Glutamatergic neuron (in vitro differentiated cells): Measurements from ENCODE around the gene ABT1. TPM values are rescaled to one million over a fixed set of nuclear protein-coding genes. Genes with fewer than 3 reads are reported as not detected.
A peak's percentile ranks its signal among the peaks of the same experiment; 100 is the strongest.
"Not testable (repeated sequence)": the region's sequence is repeated elsewhere in the genome, so short reads cannot be mapped to it uniquely, and the experiment has no call there.

ENCODE experiments used
- DNase-seq: peaks from one replicate; pipeline ENCODE4 v3.0.0; 2022
- H3K27ac Mint-ChIP-seq: one replicate; pipeline ENCODE4 v1.8.0; 2020; ENCODE audit warnings: mild to moderate bottlenecking, mixed read lengths, inconsistent platforms; ENCODE audit not compliant: unreplicated experiment
- H3K27me3 Mint-ChIP-seq: one replicate; pipeline ENCODE4 v1.8.0; 2020; ENCODE audit warnings: mild to moderate bottlenecking, moderate library complexity, mixed read lengths, inconsistent platforms; ENCODE audit not compliant: unreplicated experiment
- H3K36me3 Mint-ChIP-seq: one replicate; pipeline ENCODE4 v1.8.0; 2020; ENCODE audit warnings: mild to moderate bottlenecking, mixed read lengths, inconsistent platforms; ENCODE audit not compliant: unreplicated experiment
- H3K4me1 Mint-ChIP-seq: one replicate; pipeline ENCODE4 v1.8.0; 2020; ENCODE audit warnings: mild to moderate bottlenecking, low read depth, mixed read lengths, inconsistent platforms; ENCODE audit not compliant: unreplicated experiment
- H3K4me3 Mint-ChIP-seq: one replicate; pipeline ENCODE4 v1.8.0; 2020; ENCODE audit warnings: mild to moderate bottlenecking, mixed read lengths, inconsistent platforms; ENCODE audit not compliant: unreplicated experiment
- H3K9me3 Mint-ChIP-seq: one replicate; pipeline ENCODE4 v1.8.0; 2020; ENCODE audit warnings: mild to moderate bottlenecking, moderate library complexity, mixed read lengths, inconsistent platforms; ENCODE audit not compliant: unreplicated experiment
- long read RNA-seq: library from polyadenylated mRNA; unstranded; transcript quantifications from one replicate; pipeline ENCODE4 v2.0.0, GENCODE V29; 2020; ENCODE audit not compliant: unreplicated experiment
- total RNA-seq: library from RNA; stranded (reverse); fragmentation: NEBNext Ultra II Directional; extraction: Animal tissue kit (Norgen Biotek cat#: 25700); gene quantifications from one replicate; pipeline ENCODE4 v1.2.1, GENCODE V29; 2021; ENCODE audit not compliant: unreplicated experiment
- TF ChIP-seq, protein P1 (sequence below): fragments of 200-600 bp; sonication (generic); IDR thresholded peaks from one replicate; pipeline ENCODE4 v1.5.0; 2021; ENCODE audit not compliant: partially characterized antibody, unreplicated experiment

ABT1 gene
- 15.9 TPM for total RNA-seq
- long read RNA-seq, transcript ABT1-201 (3 exons, 2,949 nt), result major isoform, 36 of 36 reads
- long read RNA-seq, partial matches to known transcripts, result 0 of 36 reads
- long read RNA-seq, other reads (novel, unspliced or antisense), result 0 of 36 reads

DNA sequence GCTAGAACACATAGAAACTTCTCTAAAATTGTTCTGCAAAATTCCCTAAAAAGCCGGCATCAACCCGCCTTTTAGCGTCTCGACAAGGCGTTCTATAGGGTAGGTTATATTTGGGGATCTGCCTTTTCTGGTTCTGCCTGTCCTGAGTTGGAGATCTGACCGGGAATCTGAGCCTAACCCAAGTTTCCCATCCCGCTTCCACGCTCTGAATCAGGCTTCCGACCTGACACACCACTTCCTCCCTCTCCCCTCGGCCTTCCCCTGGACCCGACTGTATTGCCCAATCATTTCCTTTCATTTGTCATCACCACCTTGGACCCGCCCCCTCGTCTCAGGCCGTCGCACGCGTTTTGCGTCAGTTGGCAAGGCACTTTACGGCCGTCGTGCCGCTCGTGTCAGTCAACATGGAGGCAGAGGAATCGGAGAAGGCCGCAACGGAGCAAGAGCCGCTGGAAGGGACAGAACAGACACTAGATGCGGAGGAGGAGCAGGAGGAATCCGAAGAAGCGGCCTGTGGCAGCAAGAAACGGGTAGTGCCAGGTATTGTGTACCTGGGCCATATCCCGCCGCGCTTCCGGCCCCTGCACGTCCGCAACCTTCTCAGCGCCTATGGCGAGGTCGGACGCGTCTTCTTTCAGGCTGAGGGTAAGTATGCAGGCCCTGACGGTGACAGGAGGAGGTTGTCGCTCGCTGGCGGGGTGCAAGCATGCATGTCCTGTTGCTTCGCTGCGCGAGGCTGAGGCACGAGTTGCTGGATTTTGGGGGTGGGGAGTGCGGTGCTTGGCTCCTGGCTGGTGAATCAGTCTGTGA, at the start of gene ABT1:
Gene ABT1, plus strand, starts transcription at position 375 of the 810 bp plus-strand sequence. Its CDS starts 30 bp downstream, at position 405.
- TF ChIP-seq, protein P1, sequence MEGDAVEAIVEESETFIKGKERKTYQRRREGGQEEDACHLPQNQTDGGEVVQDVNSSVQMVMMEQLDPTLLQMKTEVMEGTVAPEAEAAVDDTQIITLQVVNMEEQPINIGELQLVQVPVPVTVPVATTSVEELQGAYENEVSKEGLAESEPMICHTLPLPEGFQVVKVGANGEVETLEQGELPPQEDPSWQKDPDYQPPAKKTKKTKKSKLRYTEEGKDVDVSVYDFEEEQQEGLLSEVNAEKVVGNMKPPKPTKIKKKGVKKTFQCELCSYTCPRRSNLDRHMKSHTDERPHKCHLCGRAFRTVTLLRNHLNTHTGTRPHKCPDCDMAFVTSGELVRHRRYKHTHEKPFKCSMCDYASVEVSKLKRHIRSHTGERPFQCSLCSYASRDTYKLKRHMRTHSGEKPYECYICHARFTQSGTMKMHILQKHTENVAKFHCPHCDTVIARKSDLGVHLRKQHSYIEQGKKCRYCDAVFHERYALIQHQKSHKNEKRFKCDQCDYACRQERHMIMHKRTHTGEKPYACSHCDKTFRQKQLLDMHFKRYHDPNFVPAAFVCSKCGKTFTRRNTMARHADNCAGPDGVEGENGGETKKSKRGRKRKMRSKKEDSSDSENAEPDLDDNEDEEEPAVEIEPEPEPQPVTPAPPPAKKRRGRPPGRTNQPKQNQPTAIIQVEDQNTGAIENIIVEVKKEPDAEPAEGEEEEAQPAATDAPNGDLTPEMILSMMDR, result no peak
- Mint-ChIP-seq H3K9me3 (peaks cover 2% of the 10 kb centered on the region), H3K27ac (no peak within 1 kb of the TSS), H3K27me3 (peaks cover 5% of the 10 kb centered on the region), H3K36me3 (no peaks in the 10 kb centered on the region), H3K4me3 (no peak within 1 kb of the TSS), H3K4me1 (no peaks in the 10 kb centered on the region)
- peak; percentile 98 for DNase-seq

DNA sequence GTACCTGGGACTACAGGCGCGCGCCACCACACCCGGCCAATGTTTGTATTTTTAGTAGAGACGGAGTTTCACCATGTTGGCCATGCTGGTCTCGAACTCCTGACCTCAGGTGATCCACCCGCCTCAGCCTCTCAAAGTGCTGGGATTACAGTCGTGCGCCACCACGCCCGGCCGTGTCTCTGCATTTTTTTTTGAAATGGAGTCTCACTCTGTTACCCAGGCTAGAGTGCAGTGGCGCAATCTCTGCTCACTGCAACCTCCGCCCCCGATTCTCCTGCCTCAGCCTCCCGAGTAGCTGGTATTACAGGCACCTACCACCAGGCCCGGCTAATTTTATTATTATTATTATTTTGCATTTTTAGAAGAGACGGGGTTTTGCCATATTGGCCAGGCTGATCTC, 49.4 kb upstream of the ABT1 start:
- not testable (repeated sequence) for H3K4me3 Mint-ChIP-seq, H3K4me1 Mint-ChIP-seq, H3K36me3 Mint-ChIP-seq, H3K27me3 Mint-ChIP-seq, H3K27ac Mint-ChIP-seq, DNase-seq, H3K9me3 Mint-ChIP-seq

DNA sequence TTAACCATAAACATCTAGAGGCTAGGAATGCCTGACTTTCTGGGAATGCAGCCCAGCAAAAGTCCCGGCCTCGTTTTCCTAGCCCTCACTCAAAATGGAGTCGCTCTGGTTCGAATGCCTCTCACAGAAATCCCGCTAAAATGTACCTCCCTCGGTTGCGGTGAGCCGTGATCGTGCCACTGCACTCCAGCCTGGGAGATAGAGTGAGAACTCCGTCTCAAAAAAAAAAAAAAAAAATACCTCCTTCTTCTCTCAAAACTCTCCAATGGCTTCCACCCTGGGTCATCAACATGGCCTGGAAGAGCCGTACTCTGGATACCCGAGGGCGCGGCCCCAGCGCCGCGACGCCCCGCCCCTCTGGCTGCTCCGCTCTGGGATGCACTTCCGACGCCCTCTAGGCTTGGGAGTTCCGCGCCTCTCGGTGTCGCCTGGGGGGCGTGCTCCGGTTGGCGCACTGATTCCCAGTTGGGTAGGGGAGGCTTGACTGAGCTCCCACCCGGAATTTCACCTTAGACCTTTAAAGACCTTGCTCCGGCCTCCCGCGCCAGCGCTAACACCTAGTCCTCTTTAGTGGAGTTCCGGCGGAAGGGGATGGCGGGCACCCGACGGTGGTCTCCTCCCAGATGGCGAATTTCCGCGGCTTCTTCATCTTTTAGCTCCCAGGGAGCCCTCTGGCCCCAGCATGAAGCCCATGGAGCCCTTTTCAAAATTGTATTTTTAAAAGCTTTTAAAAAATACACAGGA, 46.3 kb upstream of the ABT1 start:
- peak overlapping the region; percentile 67 for H3K27ac Mint-ChIP-seq
- H3K4me3 Mint-ChIP-seq, result peak overlapping the region; percentile 90

DNA sequence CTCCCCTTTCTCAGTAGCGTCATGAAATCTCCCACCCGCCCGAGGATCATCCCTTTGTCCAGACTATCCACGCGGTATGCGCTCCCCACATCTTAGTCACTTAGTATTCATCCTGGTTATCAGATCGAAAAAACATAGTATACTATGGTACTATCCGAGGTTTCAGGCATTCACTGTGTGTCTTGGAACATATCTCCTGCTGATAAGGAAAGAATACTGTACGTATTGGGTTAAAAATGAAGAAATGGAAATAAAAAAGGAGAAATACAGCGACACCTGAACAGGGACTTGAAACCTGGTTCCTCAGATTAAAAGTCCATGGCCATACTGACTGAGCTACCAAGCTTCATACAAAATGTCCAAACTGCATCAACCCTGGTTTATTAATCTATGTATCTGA, 44.5 kb upstream of the ABT1 start:
- H3K4me3 Mint-ChIP-seq, result no peak overlapping the region
- TF ChIP-seq, protein P1, result no peak
- H3K9me3 Mint-ChIP-seq, result peaks cover 18% of the 10 kb centered on the region
- H3K36me3 Mint-ChIP-seq, result no peaks in the 10 kb centered on the region
- no peak overlapping the region for H3K27ac Mint-ChIP-seq
- H3K4me1 Mint-ChIP-seq, result peaks cover 5% of the 10 kb centered on the region
- DNase-seq, result no peak
- H3K27me3 Mint-ChIP-seq, result peaks cover 7% of the 10 kb centered on the region

More for the DNA sequence above, 46.3 kb upstream of the ABT1 start:
- TF ChIP-seq, protein P1, result no peak
- peak; percentile 78 for DNase-seq
- Mint-ChIP-seq H3K4me1 (peaks cover 4% of the 10 kb centered on the region), H3K36me3 (no peaks in the 10 kb centered on the region), H3K27me3 (peaks cover 3% of the 10 kb centered on the region), H3K9me3 (peaks cover 8% of the 10 kb centered on the region)

DNA sequence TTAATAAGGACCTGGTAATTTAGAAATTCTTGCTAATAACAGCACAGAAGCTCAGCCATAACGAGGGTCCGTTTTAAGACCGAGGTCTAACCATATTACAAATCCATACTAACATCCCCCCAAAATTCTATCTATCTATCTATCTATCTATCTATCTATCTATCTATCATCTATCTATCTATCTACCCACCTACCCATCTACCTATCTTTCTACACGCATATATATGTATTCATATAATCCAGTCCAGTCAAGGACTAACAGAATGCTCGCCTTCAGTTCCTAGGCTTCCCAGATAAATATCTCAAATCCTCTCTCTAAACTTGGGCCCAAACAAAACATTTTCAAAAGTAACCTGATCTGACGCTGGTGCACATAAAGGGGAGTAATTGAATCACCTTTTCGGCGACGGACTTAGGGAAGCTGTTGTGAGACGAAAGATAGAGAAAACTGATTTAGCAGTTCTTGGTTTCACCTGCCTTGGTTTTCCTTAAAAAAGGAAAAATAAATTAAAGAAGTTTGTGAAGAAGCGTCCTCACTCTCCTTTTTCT, 44.0 kb upstream of the ABT1 start:
- DNase-seq, result no peak
- TF ChIP-seq, protein P1, result no peak
- H3K36me3 Mint-ChIP-seq, result no peaks in the 10 kb centered on the region

More for the DNA sequence above, 44.0 kb upstream of the ABT1 start:
- Mint-ChIP-seq H3K4me3 (no peak overlapping the region), H3K27me3 (peaks cover 7% of the 10 kb centered on the region), H3K9me3 (peaks cover 18% of the 10 kb centered on the region), H3K27ac (no peak overlapping the region), H3K4me1 (peaks cover 5% of the 10 kb centered on the region)
